H1 (cell line): ENCODE data around the gene ARHGAP42. TPM values are rescaled to one million over a fixed set of nuclear protein-coding genes. Genes with fewer than 3 reads are reported as not detected.

Experiments used
- BRCA1 ChIP-seq: IDR thresholded peaks from 2 replicates; pipeline ENCODE4 v1.6.1; 2012; ENCODE audit warnings: low read depth, low read length, improper control_type of control experiment
- CHD1 ChIP-seq: IDR thresholded peaks from 2 replicates; pipeline ENCODE4 v1.6.1; 2012; ENCODE audit warnings: low read depth, low read length, improper control_type of control experiment
- PHF8 ChIP-seq: fragments of 200-600 bp; sonication (generic); conservative IDR thresholded peaks from 2 replicates; pipeline ENCODE4 v1.7.1; 2012; ENCODE audit warnings: low read depth, mild to moderate bottlenecking, inconsistent platforms, low read length, moderate library complexity
- POLR2AphosphoS5 ChIP-seq: IDR thresholded peaks from 2 replicates; pipeline ENCODE4 v1.6.1; 2011; ENCODE audit warnings: low read depth, low read length
- YY1 ChIP-seq: IDR thresholded peaks from 2 replicates; pipeline ENCODE4 v1.6.1; 2011; ENCODE audit warnings: low read depth, mild to moderate bottlenecking, low read length
- polyA plus RNA-seq, 7 experiments: library from polyadenylated mRNA; depleted of rRNA in 3 of 7; stranded (reverse) in 5 of 7; unstranded in 2 of 7; fragments of >200 nt in 5 of 7; fragments of 200-250 nt in 2 of 7; gene quantifications; 1 replicate in 5 of 7; 2 replicates in 1 of 7; 4 replicates in 1 of 7; pipeline versions ENCODE4 v1.2.1 to v1.2.3, GENCODE V29; 2011 to 2013; ENCODE audit warnings: missing spikeins in 2 of 7, mixed read lengths in 2 of 7
- total RNA-seq: library from RNA; stranded (reverse); fragmentation: NEBNext Ultra II Directional; extraction: Animal tissue kit (Norgen Biotek cat#: 25700); gene quantifications from 2 replicates; pipeline ENCODE4 v1.2.1, GENCODE V29; 2021
- TF ChIP-seq, protein P1 (sequence below): IDR thresholded peaks from 2 replicates; pipeline ENCODE4 v1.6.1; 2012; ENCODE audit warnings: inconsistent platforms

Gene ARHGAP42
- total and polyA plus RNA-seq, 2 of the 8 experiments (the other 6 are each of a cell fraction or from before 2014, with no cell fraction given) = 22.2 to 33.5 TPM

DNA sequence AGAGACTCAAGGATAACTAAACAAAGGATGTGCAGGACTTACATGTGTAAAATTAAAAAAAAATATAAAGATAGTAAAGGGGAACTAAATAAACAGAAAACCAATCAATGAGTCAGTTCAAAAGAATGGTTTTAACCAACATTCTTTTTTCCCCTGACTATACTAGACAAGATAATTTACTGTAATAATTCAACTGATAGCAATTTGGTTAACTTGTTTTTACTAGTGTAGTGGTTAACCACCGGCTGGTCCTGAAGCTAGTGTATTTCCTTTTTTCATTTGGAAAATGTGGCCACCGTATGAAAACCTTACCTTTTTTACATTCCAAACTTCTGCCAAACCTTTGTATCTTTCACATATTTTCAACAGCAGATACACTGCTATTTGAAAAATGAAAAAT is 123.1 kb downstream of the ARHGAP42 start (continued):
- TF ChIP-seq CHD1 (no peak), BRCA1 (no peak), PHF8 (no peak), POLR2AphosphoS5 (no peak), YY1 (no peak)
- TF ChIP-seq, protein P1, sequence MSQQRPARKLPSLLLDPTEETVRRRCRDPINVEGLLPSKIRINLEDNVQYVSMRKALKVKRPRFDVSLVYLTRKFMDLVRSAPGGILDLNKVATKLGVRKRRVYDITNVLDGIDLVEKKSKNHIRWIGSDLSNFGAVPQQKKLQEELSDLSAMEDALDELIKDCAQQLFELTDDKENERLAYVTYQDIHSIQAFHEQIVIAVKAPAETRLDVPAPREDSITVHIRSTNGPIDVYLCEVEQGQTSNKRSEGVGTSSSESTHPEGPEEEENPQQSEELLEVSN = no peak
